Tibial nerve (tissue), 4 donors: Measurements from ENCODE around the gene LYPD3.

Experiments used
- EP300 ChIP-seq, 2 donors: sonication (generic); formaldehyde crosslinking; IDR thresholded peaks; one replicate each; pipeline ENCODE4 v1.6.1; 2017; ENCODE audit warnings: antibody characterized with exemption in 2 of 2, mild to moderate bottlenecking in 1 of 2
- POLR2A ChIP-seq, 2 donors: fragments of 450-650 bp; IDR thresholded peaks; one replicate each; pipeline ENCODE4 v1.6.1; 2017; ENCODE audit warnings: antibody characterized with exemption in 2 of 2, mild to moderate bottlenecking in 2 of 2, moderate library complexity in 2 of 2
- TF ChIP-seq, protein P1 (sequence below), 5 experiments: fragments of 200-600 bp in 3 of 5; fragments of 450-650 bp in 2 of 5; sonication (generic) in 3 of 5; IDR thresholded peaks; one replicate each; pipeline ENCODE4 v1.5.1; 2016 to 2019; ENCODE audit warnings: antibody characterized with exemption in 5 of 5, mild to moderate bottlenecking in 3 of 5, moderate library complexity in 2 of 5

DNA sequence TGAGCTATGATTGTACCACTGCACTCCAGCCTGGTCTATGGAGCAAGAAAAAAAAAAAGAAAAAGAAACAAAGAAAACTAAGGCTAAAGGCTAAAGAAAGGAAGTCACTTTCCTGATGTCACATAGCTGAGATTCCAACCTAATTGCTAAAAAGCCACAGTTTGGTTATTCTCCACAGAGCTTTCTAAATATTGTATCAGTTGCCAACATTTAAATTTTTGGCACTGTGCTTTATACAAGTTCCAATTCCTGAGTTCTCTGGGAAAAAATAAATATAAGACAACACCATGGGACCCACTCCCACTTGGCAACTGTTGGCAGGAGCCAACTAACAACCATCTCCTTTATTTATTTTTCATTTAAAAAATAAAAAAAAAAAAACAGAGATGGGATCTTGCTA is 11.2 kb upstream of the LYPD3 start:
- TF ChIP-seq, protein P1, sequence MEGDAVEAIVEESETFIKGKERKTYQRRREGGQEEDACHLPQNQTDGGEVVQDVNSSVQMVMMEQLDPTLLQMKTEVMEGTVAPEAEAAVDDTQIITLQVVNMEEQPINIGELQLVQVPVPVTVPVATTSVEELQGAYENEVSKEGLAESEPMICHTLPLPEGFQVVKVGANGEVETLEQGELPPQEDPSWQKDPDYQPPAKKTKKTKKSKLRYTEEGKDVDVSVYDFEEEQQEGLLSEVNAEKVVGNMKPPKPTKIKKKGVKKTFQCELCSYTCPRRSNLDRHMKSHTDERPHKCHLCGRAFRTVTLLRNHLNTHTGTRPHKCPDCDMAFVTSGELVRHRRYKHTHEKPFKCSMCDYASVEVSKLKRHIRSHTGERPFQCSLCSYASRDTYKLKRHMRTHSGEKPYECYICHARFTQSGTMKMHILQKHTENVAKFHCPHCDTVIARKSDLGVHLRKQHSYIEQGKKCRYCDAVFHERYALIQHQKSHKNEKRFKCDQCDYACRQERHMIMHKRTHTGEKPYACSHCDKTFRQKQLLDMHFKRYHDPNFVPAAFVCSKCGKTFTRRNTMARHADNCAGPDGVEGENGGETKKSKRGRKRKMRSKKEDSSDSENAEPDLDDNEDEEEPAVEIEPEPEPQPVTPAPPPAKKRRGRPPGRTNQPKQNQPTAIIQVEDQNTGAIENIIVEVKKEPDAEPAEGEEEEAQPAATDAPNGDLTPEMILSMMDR (IDR thresholded peaks at IDR 0.05) = no peak
- no peak for TF ChIP-seq POLR2A (IDR thresholded peaks at IDR 0.05)
- TF ChIP-seq EP300 (IDR thresholded peaks at IDR 0.05) = no peak
